ENCODE measurements around the gene MRPS7.
"Not testable (repeated sequence)": the region's sequence is repeated elsewhere in the genome, so short reads cannot be mapped to it uniquely, and the experiment has no call there.

The MRPS7 gene

DNA sequence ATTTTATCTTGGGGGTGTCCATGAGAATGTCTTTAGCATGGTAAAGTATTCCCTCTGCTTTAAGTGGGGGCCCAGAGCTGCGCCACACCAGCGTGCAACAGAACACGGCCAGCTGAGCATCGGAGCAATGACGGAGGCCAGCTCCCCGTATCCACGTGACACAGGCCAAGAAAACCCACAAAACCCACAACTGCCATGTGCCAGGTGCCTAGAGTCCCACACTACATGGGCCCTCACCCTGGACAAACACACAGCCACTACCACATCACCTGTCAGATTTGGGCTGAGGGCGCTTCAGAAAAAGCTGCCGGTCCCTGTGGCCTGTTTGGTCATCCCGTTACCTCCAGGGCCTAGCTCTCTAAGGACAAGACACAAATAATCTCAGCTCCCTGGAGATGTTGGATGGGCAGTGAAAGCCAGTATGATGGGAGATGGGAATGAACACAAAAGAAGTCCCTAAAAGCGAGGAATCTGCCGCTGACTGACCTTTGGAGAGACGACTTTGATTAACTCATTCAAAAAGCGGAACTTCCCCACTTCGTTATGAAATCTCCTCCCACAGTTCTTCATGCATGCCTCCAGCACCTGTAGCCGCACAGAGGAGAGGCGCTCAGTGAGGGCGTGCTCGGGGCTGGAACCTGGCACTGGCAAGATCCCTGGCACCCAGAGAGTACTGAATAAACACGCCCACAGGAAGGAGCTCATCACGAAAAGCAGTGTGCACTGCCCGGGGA lies 17.4 kb upstream of the MRPS7 start:
- peak; percentile 81 to 85 for DNase-seq

GRCh38 chr17:75245011-75245410 lies 16.7 kb upstream of the MRPS7 start:
- DNase-seq, result no peak

- no peak for DNase-seq
Observed at GRCh38 chr17:75246404-75246803, 15.3 kb upstream of the MRPS7 start.

DNA sequence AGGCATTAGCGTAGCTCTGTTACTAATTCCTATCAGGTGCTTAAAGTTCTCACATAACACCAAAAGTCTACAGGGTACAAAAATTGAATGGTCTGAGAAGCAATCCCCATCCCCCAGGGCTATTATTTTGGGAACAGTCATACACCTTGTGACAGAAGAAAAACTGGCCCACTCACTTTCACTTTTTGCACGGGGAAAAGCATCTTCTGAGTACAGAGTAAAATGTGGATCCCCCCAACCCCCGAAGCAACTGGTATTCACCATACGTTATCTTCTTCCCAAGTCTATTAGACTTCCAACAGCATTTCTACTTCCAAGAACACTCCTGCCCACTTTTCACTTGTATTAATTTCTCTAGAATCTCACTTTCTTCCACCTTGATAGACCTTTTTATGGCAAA lies 12.1 kb upstream of the MRPS7 start:
- DNase-seq, result no peak

GRCh38 chr17:75250009-75250471 lies 11.6 kb upstream of the MRPS7 start:
- DNase-seq, result peak; percentile 59 to 76

GRCh38 chr17:75252039-75252816 lies 9.5 kb upstream of the MRPS7 start:
- DNase-seq, result no peak

- DNase-seq, result peak in 1 of 2 donors; percentile 50
Observed at GRCh38 chr17:75255954-75256698, 5.6 kb upstream of the MRPS7 start.

- not testable (repeated sequence) for DNase-seq
Observed at GRCh38 chr17:75257228-75257627, 4.5 kb upstream of the MRPS7 start.

- peak in 1 of 2 donors; percentile 58 for DNase-seq
Observed at GRCh38 chr17:75260641-75261335, 891 bp upstream of the MRPS7 start.

- no peak for DNase-seq
Observed at GRCh38 chr17:75262112-75262606, 480 bp downstream of the MRPS7 start.

DNA sequence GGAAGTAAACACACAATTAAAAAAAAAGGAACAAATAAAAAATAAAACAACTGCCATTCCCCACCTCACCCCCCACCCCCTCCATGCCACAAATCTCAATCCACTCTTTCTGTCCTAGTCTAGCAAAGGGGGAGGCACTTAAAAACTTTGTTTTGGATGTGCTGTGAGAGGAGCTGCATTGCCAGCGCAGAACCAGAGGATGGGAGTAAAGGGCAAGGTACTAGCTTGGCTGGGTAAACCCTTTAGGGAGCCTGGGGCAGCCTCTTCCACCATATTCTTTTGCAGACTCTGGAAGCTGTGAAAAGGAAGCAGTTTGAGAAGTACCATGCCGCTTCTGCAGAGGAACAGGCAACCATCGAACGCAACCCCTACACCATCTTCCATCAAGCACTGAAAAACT lies 1.4 kb downstream of the MRPS7 start:
- DNase-seq, result peak; percentile 28 to 55

DNA sequence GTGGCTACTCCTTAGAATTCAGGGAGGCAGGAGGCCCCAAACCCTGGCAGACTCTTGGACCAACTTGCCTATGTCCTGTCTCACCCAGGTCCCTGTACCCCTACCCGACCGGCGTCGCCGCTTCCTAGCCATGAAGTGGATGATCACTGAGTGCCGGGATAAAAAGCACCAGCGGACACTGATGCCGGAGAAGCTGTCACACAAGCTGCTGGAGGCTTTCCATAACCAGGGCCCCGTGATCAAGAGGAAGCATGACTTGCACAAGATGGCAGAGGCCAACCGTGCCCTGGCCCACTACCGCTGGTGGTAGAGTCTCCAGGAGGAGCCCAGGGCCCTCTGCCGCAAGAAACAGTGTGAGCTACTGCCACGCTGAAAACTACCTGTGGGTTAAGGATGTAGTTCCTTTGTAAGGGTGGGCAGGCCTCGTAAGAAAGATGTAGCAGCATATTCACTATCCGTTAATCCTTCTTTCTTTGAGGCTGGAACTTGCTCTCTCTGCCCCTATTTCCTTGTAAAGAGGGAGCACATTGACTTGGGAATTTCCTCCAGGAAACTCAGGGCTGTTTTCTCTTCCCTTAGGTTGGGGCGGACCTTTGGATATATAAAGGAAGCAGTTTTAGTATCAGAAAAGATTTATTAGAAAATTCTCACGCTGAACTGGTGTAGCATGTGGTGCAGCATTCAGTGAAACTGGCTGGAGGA lies 4.1 kb downstream of the MRPS7 start:
- peak; percentile 58 to 76 for DNase-seq

DNA sequence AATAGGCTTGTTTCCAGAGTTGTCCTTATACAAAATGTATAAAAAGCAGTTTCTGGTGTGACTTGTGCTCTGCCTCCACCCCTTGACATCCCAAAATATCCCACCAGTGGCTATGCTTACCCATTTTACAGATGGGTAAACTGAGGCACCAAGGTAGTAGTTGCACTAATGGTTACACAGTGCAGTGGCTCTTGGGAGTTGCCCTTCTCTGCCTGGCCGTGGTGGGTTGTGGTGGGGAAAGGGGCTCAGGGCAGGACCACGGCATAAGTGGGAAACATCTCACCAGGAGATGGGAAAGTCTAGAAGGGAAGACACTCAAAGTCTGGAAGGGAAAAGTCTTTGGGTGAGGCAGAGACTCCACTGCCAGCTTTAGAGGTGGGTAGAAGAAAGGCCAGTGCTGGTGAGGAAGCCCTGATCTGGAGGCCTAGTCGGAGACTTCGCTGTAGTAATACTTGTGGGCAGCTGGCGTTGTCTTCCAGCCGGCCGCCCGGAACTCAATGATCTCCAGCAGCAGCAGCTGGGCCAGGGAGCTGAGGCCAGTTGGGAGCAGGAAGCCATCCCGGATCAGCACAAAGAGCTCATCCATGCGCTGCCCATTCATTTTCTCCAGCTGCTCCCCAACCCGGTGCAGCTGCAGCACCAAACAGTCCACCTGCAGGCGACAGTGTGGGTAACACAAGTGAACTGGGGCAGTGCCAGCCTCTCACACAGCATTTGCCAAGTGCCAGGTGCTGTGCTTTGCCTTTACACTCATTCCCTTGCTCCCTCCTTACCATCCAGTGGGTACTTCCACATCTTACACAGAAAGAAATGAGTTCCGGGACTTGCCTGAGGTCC lies 4.9 kb downstream of the MRPS7 start:
- DNase-seq, result peak; percentile 38 to 55

DNA sequence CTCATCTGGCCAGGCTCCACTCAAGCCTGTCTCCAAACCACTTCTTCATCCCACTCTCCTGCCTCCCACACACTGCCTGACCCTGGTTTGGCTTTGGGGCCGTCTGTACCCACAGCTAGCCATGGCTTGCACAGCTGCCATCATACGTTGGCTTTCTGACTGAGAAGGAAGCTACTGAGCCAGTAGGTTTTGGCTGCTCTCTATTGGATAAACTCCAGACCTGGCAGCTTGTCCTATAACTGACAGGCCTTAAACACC lies 5.4 kb downstream of the MRPS7 start:
- peak; percentile 95 to 97 for DNase-seq

DNA sequence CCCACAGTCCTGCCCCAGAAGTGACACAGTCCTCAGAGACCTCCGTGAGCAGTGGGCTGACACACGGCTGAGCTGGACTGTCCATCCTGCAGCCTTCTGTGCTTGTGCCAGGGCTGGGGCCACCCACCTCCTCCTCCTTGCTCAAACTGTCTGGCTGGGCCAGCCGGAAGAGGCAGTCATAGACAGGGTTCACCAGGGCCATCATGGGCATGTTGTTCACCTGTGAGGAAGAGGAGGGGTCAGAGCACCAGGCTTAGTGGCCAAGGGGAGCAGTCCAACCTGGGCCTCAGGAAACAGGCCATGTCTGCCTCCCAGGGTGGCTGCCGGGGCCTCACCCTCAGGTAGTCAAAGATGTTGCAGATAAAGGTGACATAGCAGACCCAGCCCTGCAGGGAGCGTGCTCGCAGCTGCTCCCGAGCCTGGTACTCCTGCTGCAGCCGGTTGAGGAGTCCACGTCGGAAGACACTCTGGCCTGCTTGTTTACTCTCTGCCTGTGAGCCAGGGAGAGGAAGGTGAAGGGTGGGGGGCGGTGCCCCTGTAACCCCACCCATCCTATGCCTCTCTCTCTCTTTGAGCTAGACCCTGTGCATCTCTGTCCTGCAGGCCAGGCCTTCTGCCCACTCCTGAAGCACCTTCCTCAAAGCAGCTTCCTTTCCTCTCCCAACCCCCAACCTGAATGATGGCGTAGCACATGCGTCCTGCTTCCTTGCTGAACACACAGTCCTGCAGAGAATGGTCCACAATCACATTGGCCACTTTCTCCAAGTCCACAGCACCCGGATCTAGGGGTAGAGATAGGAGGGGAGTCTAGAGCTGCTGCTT lies 5.9 kb downstream of the MRPS7 start:
- DNase-seq, result peak; percentile 52 to 78

DNA sequence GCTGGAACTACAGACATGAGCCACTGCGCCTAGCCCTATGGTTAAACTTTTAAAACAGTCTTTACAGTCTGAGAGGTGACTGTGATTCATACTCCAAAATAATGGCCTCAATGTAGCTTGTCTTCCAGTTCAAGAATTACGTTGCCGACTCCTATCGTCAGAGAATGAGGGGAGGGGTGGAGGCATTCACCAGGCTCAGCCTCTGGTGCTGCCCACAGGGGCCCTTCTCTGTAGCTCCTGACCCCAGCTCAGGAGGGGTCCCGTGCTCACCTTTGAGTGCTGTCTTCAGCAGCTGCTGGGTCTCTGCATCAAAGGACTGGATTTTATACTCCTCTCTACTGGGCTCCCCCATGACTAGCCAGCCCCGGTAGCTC lies 8.2 kb downstream of the MRPS7 start:
- DNase-seq, result no peak

- DNase-seq, result peak; percentile 76 to 87
Observed at GRCh38 chr17:75270218-75270965, 8.7 kb downstream of the MRPS7 start.

GRCh38 chr17:75270966-75271232 lies 9.2 kb downstream of the MRPS7 start, which contains the start of gene MIF4GD:
MIF4GD (minus strand) TSS chr17:75271231; CDS start chr17:75270195, 1,036 bp downstream.
- no peak for DNase-seq

DNA sequence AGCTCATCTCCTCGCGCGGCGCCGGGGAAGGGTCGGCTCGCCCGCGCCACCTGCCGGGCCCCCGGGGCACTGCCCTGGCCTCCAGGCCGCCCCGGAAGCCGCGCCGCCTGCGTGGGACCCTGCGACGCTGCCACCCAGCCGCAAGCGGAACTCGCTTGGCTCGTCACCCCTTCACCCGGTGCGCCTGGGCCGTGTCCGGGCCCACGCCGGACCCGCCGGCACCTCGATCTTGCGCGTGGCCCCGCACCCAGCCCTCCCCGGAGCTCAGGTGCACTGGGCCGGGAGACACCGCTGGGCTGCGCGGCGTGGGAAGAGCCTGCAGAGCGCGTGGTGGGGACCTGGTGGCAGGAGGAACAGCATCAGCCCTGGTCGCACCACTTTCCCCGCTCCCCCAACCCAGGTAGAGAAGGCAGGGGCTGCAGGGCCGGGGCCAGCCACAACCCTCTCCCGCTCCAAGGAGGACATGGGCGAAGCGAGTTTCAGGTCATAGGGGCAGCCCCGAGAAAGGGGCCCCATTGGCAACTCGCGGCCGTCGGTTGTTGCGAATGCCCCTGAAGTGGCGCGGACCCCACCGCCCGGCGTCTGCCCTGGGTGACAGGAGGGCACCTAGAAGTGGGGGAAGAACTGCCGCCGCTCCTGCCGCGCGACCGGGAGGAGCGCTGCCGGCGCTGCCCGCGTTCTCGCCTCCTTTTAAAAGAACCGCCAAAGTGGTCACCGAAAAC lies 9.7 kb downstream of the MRPS7 start:
- DNase-seq, result peak; percentile 90 to 93

All from inflammatory macrophage (primary cell).